HCT116 (cell line): ENCODE data around the gene CCDC69. TPM values are rescaled to one million over a fixed set of nuclear protein-coding genes. Genes with fewer than 3 reads are reported as not detected.

Source experiments
- ATAC-seq: fragments of 200-7000 bp; cut with Tn5 transposase; 2 replicates; pipeline ENCODE4 v1.9.1; 2020; ENCODE audit warnings: mild to moderate bottlenecking, moderate library complexity
- BruUV-seq: library from RNA; stranded (reverse); fragments of 400-500 nt; replicated peaks from 2 replicates; lab custom pipeline; 2021; lab: Mats Ljungman, UMichigan
- CTCF ChIA-PET: fragments of 300-600 bp; sonication (Branson Sonifier 250); formaldehyde crosslinking; loops from one replicate; lab custom pipeline; 2021; ENCODE audit warnings: antibody characterized with exemption; lab: Charles Lee
- POLR2A ChIA-PET: fragments of 300-600, 350-600 bp; sonication (Branson Sonifier 250); formaldehyde crosslinking; loops from one replicate; lab custom pipeline; 2021; ENCODE audit warnings: antibody characterized with exemption; lab: Charles Lee
- RAD21 ChIA-PET, 2 experiments: fragments of 300-600 bp; sonication (Branson Sonifier 250); formaldehyde crosslinking; loops; one replicate each; lab custom pipeline; 2023; ENCODE audit warnings: low total read pairs in 2 of 2; ENCODE audit not compliant: uncharacterized antibody in 2 of 2, unreplicated experiment in 2 of 2, low non-redundant PET in 1 of 2; lab: Charles Lee
- DNase-seq: peaks from one replicate; pipeline ENCODE4 v3.0.0-alpha.2; 2010; ENCODE audit warnings: low read depth, low spot score
- H2AFZ ChIP-seq: fragments of 200-600 bp; shearing (Covaris generic), sonication (generic); 2 replicates; pipeline ENCODE4 v1.6.1; 2017; ENCODE audit warnings: low read depth, mixed run types, mixed read lengths, antibody characterized with exemption, low read length; ENCODE audit not compliant: poor library complexity, severe bottlenecking
- H3K27ac ChIP-seq: 2 replicates; pipeline ENCODE4 v1.5.1; 2012; ENCODE audit warnings: low read depth, low read length
- H3K27me3 ChIP-seq: fragments of 200-600 bp; sonication (generic); 2 replicates; pipeline ENCODE4 v1.6.1; 2016; ENCODE audit warnings: mixed run types, low read length, mixed read lengths; ENCODE audit not compliant: insufficient read depth
- H3K36me3 ChIP-seq, 2 experiments: fragments of 200-500 bp in 1 of 2; fragments of 200-600 bp in 1 of 2; sonication (Bioruptor generic) in 1 of 2; sonication (generic) in 1 of 2; 2 replicates each; pipeline versions ENCODE4 v1.5.1 to v1.6.1; 2014 to 2016; ENCODE audit warnings: low read length in 2 of 2, inconsistent platforms in 1 of 2, mixed read lengths in 1 of 2, mixed run types in 1 of 2; ENCODE audit not compliant: insufficient read depth in 2 of 2, control insufficient read depth in 1 of 2
- H3K4me1 ChIP-seq, 2 experiments: fragments of 200-600 bp in 1 of 2; sonication (generic) in 1 of 2; 2 replicates each; pipeline versions ENCODE4 v1.5.1 to v1.6.1; 2012 to 2017; ENCODE audit warnings: low read length in 2 of 2, inconsistent platforms in 1 of 2, mild to moderate bottlenecking in 1 of 2, mixed read lengths in 1 of 2, mixed run types in 1 of 2, moderate library complexity in 1 of 2; ENCODE audit not compliant: insufficient read depth in 2 of 2, control insufficient read depth in 1 of 2
- H3K4me2 ChIP-seq: fragments of 200-600 bp; sonication (generic); 2 replicates; pipeline ENCODE4 v1.6.1; 2017; ENCODE audit warnings: mixed run types, low read length, mixed read lengths
- H3K4me3 ChIP-seq, 2 experiments: fragments of 200-600 bp in 1 of 2; sonication (generic) in 1 of 2; replicated peaks in 1 of 2; 2 replicates each; pipeline ENCODE4 v1.5.1; 2011 to 2016; ENCODE audit warnings: low read length in 2 of 2, control low read depth in 1 of 2, low read depth in 1 of 2, mild to moderate bottlenecking in 1 of 2, mixed read lengths in 1 of 2, mixed run types in 1 of 2
- H3K79me2 ChIP-seq: fragments of 200-600 bp; sonication (generic); 2 replicates; pipeline ENCODE4 v1.6.1; 2017; ENCODE audit warnings: mild to moderate bottlenecking, mixed run types, low read length, moderate library complexity, mixed read lengths; ENCODE audit not compliant: insufficient read depth
- H3K9ac ChIP-seq: fragments of 200-600 bp; sonication (generic); 2 replicates; pipeline ENCODE4 v1.6.1; 2016; ENCODE audit warnings: low read length, mixed read lengths
- H3K9me2 ChIP-seq: fragments of 200-600 bp; sonication (generic), shearing (Covaris generic); 2 replicates; pipeline ENCODE4 v1.6.1; 2017; ENCODE audit warnings: mixed run types, mild to moderate bottlenecking, moderate library complexity; ENCODE audit not compliant: insufficient read depth
- H3K9me3 ChIP-seq, 2 experiments: fragments of 200-500 bp in 1 of 2; fragments of 200-600 bp in 1 of 2; sonication (Bioruptor generic) in 1 of 2; sonication (generic) in 1 of 2; 2 replicates each; pipeline ENCODE4 v1.6.1; 2014 to 2017; ENCODE audit warnings: low read length in 2 of 2, mixed read lengths in 2 of 2, inconsistent platforms in 1 of 2, low read depth in 1 of 2, mild to moderate bottlenecking in 1 of 2, mixed run types in 1 of 2, moderate library complexity in 1 of 2; ENCODE audit not compliant: control insufficient read depth in 1 of 2, insufficient read depth in 1 of 2
- H4K20me1 ChIP-seq: fragments of 200-600 bp; sonication (generic), shearing (Covaris generic); 2 replicates; pipeline ENCODE4 v1.6.1; 2017; ENCODE audit warnings: mixed run types, mild to moderate bottlenecking, moderate library complexity; ENCODE audit not compliant: insufficient read depth
- CEBPB ChIP-seq: IDR thresholded peaks from 2 replicates; pipeline ENCODE4 v1.6.1; 2012; ENCODE audit warnings: low read depth
- EGR1 ChIP-seq: IDR thresholded peaks from 2 replicates; pipeline ENCODE4 v1.6.1; 2012; ENCODE audit warnings: low read depth
- ELF1 ChIP-seq: IDR thresholded peaks from 2 replicates; pipeline ENCODE4 v1.6.1; 2012; ENCODE audit warnings: low read depth, borderline replicate concordance
- SRF ChIP-seq: IDR thresholded peaks from 2 replicates; pipeline ENCODE4 v1.6.1; 2012; ENCODE audit warnings: low read depth
- intact Hi-C: fragments of 100-400 bp; cut with micrococcal nuclease; formaldehyde crosslinking; loops from 2 replicates; pipeline ENCODE4 v1.10.0; 2022
- total RNA-seq: library from RNA; stranded (reverse); gene quantifications from one replicate; pipeline ENCODE4 v1.2.1, GENCODE V29; 2021; ENCODE audit not compliant: unreplicated experiment
- TF ChIP-seq, protein P1 (sequence below): IDR thresholded peaks from 2 replicates; pipeline ENCODE4 v1.6.1; 2012
- TF ChIP-seq, protein P2 (sequence below): IDR thresholded peaks from 2 replicates; pipeline ENCODE4 v1.6.1; 2012; ENCODE audit warnings: low read depth

CCDC69 gene
- total RNA-seq, 1 experiment from 2014 or later, result 4.3 TPM

- H3K79me2 ChIP-seq, result peaks cover 11% of the 10 kb centered on the region; the same call in 1 of the 2 replicates
- peaks cover 19 to 36% of the 10 kb centered on the region in 2 experiments for H3K4me1 ChIP-seq
- H3K27me3 ChIP-seq, result no peaks in the 10 kb centered on the region
- peak overlapping the region; percentile 92 for H3K4me2 ChIP-seq
- no peaks in the 10 kb centered on the region for H3K36me3 ChIP-seq
- peak overlapping the region; percentile 45 for H3K27ac ChIP-seq
- no peaks in the 10 kb centered on the region for H4K20me1 ChIP-seq
- RAD21 ChIA-PET, result interaction anchor here (0.8 to 1.0 kb wide), 2 partner anchors 32 kb away, joined by 3 to 6 read pairs; no protein-coding TSS in a partner anchor
- no peaks in the 10 kb centered on the region for H3K9me3 ChIP-seq
- ATAC-seq (peak; percentile 50), DNase-seq (peak; percentile 23)
- POLR2A ChIA-PET, result interaction anchor here (1.4 kb wide), 1 partner anchor 24 kb away, joined by 4 read pairs; no protein-coding TSS in a partner anchor
- intact Hi-C loops, result no loop called here
- CTCF ChIA-PET, result interaction anchor here (0.8 to 2.2 kb wide), 6 partner anchors 10 to 110 kb away, joined by 3 to 11 read pairs (median 4); no protein-coding TSS in a partner anchor
- H3K9ac ChIP-seq, result peak overlapping the region; percentile 78
- H2AFZ ChIP-seq, result peak overlapping the region; percentile 82
- no peaks in the 10 kb centered on the region for H3K9me2 ChIP-seq
- TF ChIP-seq SRF (no peak), CEBPB (no peak), ELF1 (no peak), EGR1 (peak; percentile 59)
- TF ChIP-seq, protein P1, sequence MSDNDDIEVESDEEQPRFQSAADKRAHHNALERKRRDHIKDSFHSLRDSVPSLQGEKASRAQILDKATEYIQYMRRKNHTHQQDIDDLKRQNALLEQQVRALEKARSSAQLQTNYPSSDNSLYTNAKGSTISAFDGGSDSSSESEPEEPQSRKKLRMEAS, result peak; percentile 35; the same call in 1 of the 2 replicates
- TF ChIP-seq, protein P2, sequence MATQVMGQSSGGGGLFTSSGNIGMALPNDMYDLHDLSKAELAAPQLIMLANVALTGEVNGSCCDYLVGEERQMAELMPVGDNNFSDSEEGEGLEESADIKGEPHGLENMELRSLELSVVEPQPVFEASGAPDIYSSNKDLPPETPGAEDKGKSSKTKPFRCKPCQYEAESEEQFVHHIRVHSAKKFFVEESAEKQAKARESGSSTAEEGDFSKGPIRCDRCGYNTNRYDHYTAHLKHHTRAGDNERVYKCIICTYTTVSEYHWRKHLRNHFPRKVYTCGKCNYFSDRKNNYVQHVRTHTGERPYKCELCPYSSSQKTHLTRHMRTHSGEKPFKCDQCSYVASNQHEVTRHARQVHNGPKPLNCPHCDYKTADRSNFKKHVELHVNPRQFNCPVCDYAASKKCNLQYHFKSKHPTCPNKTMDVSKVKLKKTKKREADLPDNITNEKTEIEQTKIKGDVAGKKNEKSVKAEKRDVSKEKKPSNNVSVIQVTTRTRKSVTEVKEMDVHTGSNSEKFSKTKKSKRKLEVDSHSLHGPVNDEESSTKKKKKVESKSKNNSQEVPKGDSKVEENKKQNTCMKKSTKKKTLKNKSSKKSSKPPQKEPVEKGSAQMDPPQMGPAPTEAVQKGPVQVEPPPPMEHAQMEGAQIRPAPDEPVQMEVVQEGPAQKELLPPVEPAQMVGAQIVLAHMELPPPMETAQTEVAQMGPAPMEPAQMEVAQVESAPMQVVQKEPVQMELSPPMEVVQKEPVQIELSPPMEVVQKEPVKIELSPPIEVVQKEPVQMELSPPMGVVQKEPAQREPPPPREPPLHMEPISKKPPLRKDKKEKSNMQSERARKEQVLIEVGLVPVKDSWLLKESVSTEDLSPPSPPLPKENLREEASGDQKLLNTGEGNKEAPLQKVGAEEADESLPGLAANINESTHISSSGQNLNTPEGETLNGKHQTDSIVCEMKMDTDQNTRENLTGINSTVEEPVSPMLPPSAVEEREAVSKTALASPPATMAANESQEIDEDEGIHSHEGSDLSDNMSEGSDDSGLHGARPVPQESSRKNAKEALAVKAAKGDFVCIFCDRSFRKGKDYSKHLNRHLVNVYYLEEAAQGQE, result no peak
- H3K4me3 ChIP-seq, result peak overlapping the region; percentile 71 to 74
- no TSS peak for BruUV-seq
These were observed 65.6 kb downstream of the CCDC69 start for GRCh38 chr5:151158287-151158661.
